HepG2 (cell line): Measurements from ENCODE around the gene FRAS1. TPM values are rescaled to one million over a fixed set of nuclear protein-coding genes. Genes with fewer than 3 reads are reported as not detected.

Source experiments
- ATAC-seq: fragments of 200-7000 bp; cut with Tn5 transposase; 3 replicates; pipeline ENCODE4 v1.9.1; 2020; ENCODE audit warnings: mild to moderate bottlenecking, moderate library complexity
- BruUV-seq: library from RNA; stranded (reverse); fragments of 400-500 nt; replicated peaks from 2 replicates; lab custom pipeline; 2021; lab: Mats Ljungman, UMichigan
- CTCF ChIA-PET: fragments of 300-600 bp; formaldehyde crosslinking; extraction: SDS; loops from one replicate; lab custom pipeline; 2021; ENCODE audit warnings: low total read pairs, inconsistent platforms, low intra/inter-chr PET ratio; lab: Yijun Ruan, JAX
- POLR2A ChIA-PET: fragments of 350-600 bp; sonication (Branson Sonifier 250); formaldehyde crosslinking; loops from one replicate; lab custom pipeline; 2020; ENCODE audit warnings: antibody characterized with exemption, inconsistent platforms; lab: Yijun Ruan, JAX
- DNase-seq: peaks from one replicate; pipeline ENCODE4 v3.0.0-alpha.2; 2015; ENCODE audit warnings: low spot score
- FAIRE-seq: peaks from 3 replicates; lab custom pipeline; 2011; peaks lifted over from hg19 to GRCh38; lab: Jason Lieb, UNC
- H2AFZ ChIP-seq: one replicate; pipeline ENCODE4 v1.6.1; 2011; ENCODE audit warnings: low read length, inconsistent platforms
- H3K27ac ChIP-seq: fragments of 300-600 bp; 3 replicates; pipeline ENCODE4 v1.8.0; 2011; ENCODE audit warnings: mixed run types, mild to moderate bottlenecking, mixed read lengths, low read length, inconsistent platforms; ENCODE audit not compliant: insufficient read depth; ENCODE audit errors: extremely low read length
- H3K27me3 ChIP-seq, 2 experiments: fragments of 200-600 bp in 1 of 2; 2 replicates in 1 of 2; 3 replicates in 1 of 2; pipeline versions ENCODE4 v1.6.0 to v1.8.0; 2011; ENCODE audit warnings: low read length in 2 of 2, mild to moderate bottlenecking in 2 of 2, moderate library complexity in 2 of 2, inconsistent platforms in 1 of 2; ENCODE audit not compliant: insufficient read depth in 2 of 2, control insufficient read depth in 1 of 2
- H3K36me3 ChIP-seq, 2 experiments: fragments of 200-600 bp in 1 of 2; replicated peaks in 1 of 2; 2 replicates in 1 of 2; 3 replicates in 1 of 2; pipeline versions ENCODE4 v1.5.1 to v1.8.0; 2011; ENCODE audit warnings: low read length in 2 of 2, inconsistent platforms in 1 of 2; ENCODE audit not compliant: insufficient read depth in 2 of 2, control insufficient read depth in 1 of 2
- H3K4me1 ChIP-seq: 2 replicates; pipeline ENCODE4 v1.5.1; 2012; ENCODE audit warnings: low read length, inconsistent platforms; ENCODE audit not compliant: insufficient read depth
- H3K4me2 ChIP-seq: 2 replicates; pipeline ENCODE4 v1.6.0; 2011; ENCODE audit warnings: low read depth, low read length, inconsistent platforms
- H3K4me3 ChIP-seq, 3 experiments: fragments of 200-600 bp in 1 of 3; sonication (generic), shearing (Covaris generic) in 1 of 3; replicated peaks in 1 of 3; 2 replicates each; pipeline ENCODE4 v1.5.1; 2011 to 2016; ENCODE audit warnings: low read length in 3 of 3, inconsistent platforms in 2 of 3, low read depth in 2 of 3, mild to moderate bottlenecking in 2 of 3, control low read depth in 1 of 3, mixed read lengths in 1 of 3; ENCODE audit not compliant: insufficient read depth in 1 of 3
- H3K79me2 ChIP-seq: one replicate; pipeline ENCODE4 v1.6.1; 2011; ENCODE audit warnings: low read length, inconsistent platforms; ENCODE audit not compliant: insufficient read depth
- H3K9ac ChIP-seq: 2 replicates; pipeline ENCODE4 v1.6.0; 2011; ENCODE audit warnings: mild to moderate bottlenecking, low read depth, low read length, inconsistent platforms; ENCODE audit not compliant: insufficient read depth
- H3K9me3 ChIP-seq: 2 replicates; pipeline ENCODE4 v1.5.1; 2012; ENCODE audit warnings: mild to moderate bottlenecking, low read length
- H4K20me1 ChIP-seq: 2 replicates; pipeline ENCODE4 v1.6.0; 2011; ENCODE audit warnings: inconsistent platforms, mild to moderate bottlenecking, low read length, moderate library complexity; ENCODE audit not compliant: insufficient read depth
- CREB1 ChIP-seq, 2 experiments: fragments of 450-650 bp in 1 of 2; IDR thresholded peaks; 2 replicates each; pipeline ENCODE4 v1.6.1; 2016 to 2017; ENCODE audit warnings: control low read depth in 1 of 2, mild to moderate bottlenecking in 1 of 2, missing compliant biosample characterization in 1 of 2, missing genetic modification characterization in 1 of 2
- HINFP ChIP-seq: sonication (generic); formaldehyde crosslinking; IDR thresholded peaks from 2 replicates; pipeline ENCODE4 v1.4.0; 2020; ENCODE audit warnings: low read depth, mild to moderate bottlenecking, missing genetic modification reagents
- HNRNPH1 ChIP-seq: fragments of 200-400 bp; formaldehyde crosslinking; optimal IDR thresholded peaks from 2 replicates; pipeline ENCODE3; 2017; ENCODE audit warnings: mild to moderate bottlenecking, low read depth, low read length
- RARA ChIP-seq: IDR thresholded peaks from 2 replicates; pipeline ENCODE4 v1.6.1; 2016; ENCODE audit warnings: missing genetic modification reagents, missing compliant biosample characterization
- ZBTB39 ChIP-seq: sonication (generic); formaldehyde crosslinking; IDR thresholded peaks from 2 replicates; pipeline ENCODE4 v1.5.0; 2020; ENCODE audit warnings: missing genetic modification reagents
- ZNF713 ChIP-seq: sonication (generic); formaldehyde crosslinking; IDR thresholded peaks from 2 replicates; pipeline ENCODE4 v1.4.0; 2020; ENCODE audit warnings: mild to moderate bottlenecking, missing genetic modification reagents
- WGBS: methylation state at CpG from one replicate; pipeline ENCODE4 v1.1.6; 2017; ENCODE audit warnings: low lambda C conversion rate; 5-methylcytosine and 5-hydroxymethylcytosine counted together
- in situ Hi-C: cut with HindIII; loops from 2 replicates; pipeline ENCODE4 v1.10.0; 2017; ENCODE audit warnings: low pct_unique_long_range_greater_than_20kb; ENCODE audit not compliant: extremely low pct_ligation_motif_present
- intact Hi-C: fragments of 100-400 bp; cut with micrococcal nuclease; formaldehyde crosslinking; loops from one replicate; pipeline ENCODE4 v1.10.0; 2022; ENCODE audit not compliant: unreplicated experiment
- polyA plus RNA-seq, 8 experiments: library from polyadenylated mRNA; depleted of rRNA in 3 of 8; stranded (reverse) in 7 of 8; unstranded in 1 of 8; fragments of >200 nt; fragmentation: Illumina TruSeq in 4 of 8; extraction: Trizol in 4 of 8; gene quantifications; 2 replicates each; pipeline versions ENCODE4 v1.2.1 to v1.2.3, GENCODE V29; 2011 to 2016; ENCODE audit warnings: low read depth in 4 of 8, missing spikeins in 1 of 8, mixed read lengths in 1 of 8; ENCODE audit not compliant: insufficient read depth in 1 of 8
- total RNA-seq, 5 experiments: library from RNA; depleted of rRNA; stranded (reverse); fragments of >200 nt; fragmentation: Illumina TruSeq; extraction: Trizol; gene quantifications; 2 replicates each; pipeline ENCODE4 v1.2.3, GENCODE V29; 2016; ENCODE audit warnings: low read depth in 1 of 5
- TF ChIP-seq, protein P1 (sequence below): sonication (generic); formaldehyde crosslinking; IDR thresholded peaks from 2 replicates; pipeline ENCODE4 v1.4.0; 2020; ENCODE audit warnings: missing genetic modification reagents
- TF ChIP-seq, protein P2 (sequence below), 2 experiments: fragments of 450-650 bp in 1 of 2; sonication (generic) in 1 of 2; formaldehyde crosslinking in 1 of 2; IDR thresholded peaks; 2 replicates each; pipeline versions ENCODE4 v1.6.1 to v1.8.0; 2016 to 2022; ENCODE audit warnings: antibody characterized with exemption in 1 of 2, mild to moderate bottlenecking in 1 of 2, missing genetic modification reagents in 1 of 2

FRAS1 gene
- total and polyA plus RNA-seq, 2 of the 13 experiments (the other 11 are each of a cell fraction or from before 2014, with no cell fraction given): 22.5 to 31.6 TPM

DNA sequence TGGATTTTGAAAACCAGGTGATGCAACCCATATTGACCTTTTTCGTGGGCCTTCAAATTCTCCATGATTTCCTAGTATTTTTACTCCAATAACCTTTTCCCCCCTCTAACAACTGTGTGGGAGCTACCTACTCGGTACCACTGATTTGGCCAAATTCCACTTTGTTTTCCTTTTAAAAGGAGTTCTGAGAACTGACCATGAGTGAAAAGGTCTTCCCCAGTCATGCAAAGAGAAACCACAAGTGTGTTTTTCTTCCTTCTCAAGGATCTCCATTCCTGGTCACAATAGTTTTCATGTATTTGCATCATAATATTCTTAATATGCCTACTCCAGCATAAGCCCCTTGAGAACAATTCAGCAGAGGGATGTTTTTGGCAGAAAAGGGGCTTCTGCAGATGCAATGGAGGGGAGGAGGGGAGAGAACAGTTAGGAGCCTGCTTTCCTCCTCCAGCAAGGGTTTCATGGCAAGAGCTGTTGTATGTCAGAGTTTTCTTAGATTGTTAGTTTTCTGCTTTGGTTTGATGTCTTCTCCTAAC is 299.2 kb downstream of the FRAS1 start:
- Histone ChIP-seq H3K4me1 (no peaks in the 10 kb centered on the region), H3K9ac (no peak overlapping the region), H3K4me2 (no peak overlapping the region), H3K27me3 (no peaks in the 10 kb centered on the region), H2AFZ (no peak overlapping the region), H3K36me3 (peaks cover 0 to 5% of the 10 kb centered on the region in 2 experiments; a peak in 1 of 5 replicates), H3K79me2 (no peaks in the 10 kb centered on the region), H3K27ac (no peak overlapping the region), H4K20me1 (no peaks in the 10 kb centered on the region), H3K4me3 (no peak overlapping the region), H3K9me3 (no peaks in the 10 kb centered on the region)
- in situ Hi-C loops: no loop called here
- no TSS peak for BruUV-seq
- intact Hi-C loops: no loop called here
- ChIA-PET CTCF (no interaction called here), POLR2A (no interaction called here)
- FAIRE-seq: no peak
- no peak for DNase-seq
- WGBS: 97% methylated on average over 2 of the region's 2 CpGs
- ATAC-seq: no peak
- TF ChIP-seq, protein P1, sequence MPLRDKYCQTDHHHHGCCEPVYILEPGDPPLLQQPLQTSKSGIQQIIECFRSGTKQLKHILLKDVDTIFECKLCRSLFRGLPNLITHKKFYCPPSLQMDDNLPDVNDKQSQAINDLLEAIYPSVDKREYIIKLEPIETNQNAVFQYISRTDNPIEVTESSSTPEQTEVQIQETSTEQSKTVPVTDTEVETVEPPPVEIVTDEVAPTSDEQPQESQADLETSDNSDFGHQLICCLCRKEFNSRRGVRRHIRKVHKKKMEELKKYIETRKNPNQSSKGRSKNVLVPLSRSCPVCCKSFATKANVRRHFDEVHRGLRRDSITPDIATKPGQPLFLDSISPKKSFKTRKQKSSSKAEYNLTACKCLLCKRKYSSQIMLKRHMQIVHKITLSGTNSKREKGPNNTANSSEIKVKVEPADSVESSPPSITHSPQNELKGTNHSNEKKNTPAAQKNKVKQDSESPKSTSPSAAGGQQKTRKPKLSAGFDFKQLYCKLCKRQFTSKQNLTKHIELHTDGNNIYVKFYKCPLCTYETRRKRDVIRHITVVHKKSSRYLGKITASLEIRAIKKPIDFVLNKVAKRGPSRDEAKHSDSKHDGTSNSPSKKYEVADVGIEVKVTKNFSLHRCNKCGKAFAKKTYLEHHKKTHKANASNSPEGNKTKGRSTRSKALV: no peak
- TF ChIP-seq RARA (CRISPR knock-in tag): no peak
- no peak for TF ChIP-seq ZNF713 (CRISPR knock-in tag)
- TF ChIP-seq ZBTB39: no peak
- no peak for TF ChIP-seq HNRNPH1
- TF ChIP-seq CREB1 (IDR thresholded peaks at IDR 0.05): no peak
- no peak for TF ChIP-seq CREB1 (CRISPR knock-in tag; IDR thresholded peaks at IDR 0.05)
- TF ChIP-seq HINFP (CRISPR knock-in tag): no peak
- TF ChIP-seq, protein P2, sequence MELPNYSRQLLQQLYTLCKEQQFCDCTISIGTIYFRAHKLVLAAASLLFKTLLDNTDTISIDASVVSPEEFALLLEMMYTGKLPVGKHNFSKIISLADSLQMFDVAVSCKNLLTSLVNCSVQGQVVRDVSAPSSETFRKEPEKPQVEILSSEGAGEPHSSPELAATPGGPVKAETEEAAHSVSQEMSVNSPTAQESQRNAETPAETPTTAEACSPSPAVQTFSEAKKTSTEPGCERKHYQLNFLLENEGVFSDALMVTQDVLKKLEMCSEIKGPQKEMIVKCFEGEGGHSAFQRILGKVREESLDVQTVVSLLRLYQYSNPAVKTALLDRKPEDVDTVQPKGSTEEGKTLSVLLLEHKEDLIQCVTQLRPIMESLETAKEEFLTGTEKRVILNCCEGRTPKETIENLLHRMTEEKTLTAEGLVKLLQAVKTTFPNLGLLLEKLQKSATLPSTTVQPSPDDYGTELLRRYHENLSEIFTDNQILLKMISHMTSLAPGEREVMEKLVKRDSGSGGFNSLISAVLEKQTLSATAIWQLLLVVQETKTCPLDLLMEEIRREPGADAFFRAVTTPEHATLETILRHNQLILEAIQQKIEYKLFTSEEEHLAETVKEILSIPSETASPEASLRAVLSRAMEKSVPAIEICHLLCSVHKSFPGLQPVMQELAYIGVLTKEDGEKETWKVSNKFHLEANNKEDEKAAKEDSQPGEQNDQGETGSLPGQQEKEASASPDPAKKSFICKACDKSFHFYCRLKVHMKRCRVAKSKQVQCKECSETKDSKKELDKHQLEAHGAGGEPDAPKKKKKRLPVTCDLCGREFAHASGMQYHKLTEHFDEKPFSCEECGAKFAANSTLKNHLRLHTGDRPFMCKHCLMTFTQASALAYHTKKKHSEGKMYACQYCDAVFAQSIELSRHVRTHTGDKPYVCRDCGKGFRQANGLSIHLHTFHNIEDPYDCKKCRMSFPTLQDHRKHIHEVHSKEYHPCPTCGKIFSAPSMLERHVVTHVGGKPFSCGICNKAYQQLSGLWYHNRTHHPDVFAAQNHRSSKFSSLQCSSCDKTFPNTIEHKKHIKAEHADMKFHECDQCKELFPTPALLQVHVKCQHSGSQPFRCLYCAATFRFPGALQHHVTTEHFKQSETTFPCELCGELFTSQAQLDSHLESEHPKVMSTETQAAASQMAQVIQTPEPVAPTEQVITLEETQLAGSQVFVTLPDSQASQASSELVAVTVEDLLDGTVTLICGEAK (IDR thresholded peaks at IDR 0.05): no peak
- TF ChIP-seq, protein P2 (CRISPR knock-in tag; IDR thresholded peaks at IDR 0.05): no peak
